Sigmoid colon (tissue), 7 donors: Measurements from ENCODE around the gene EFCAB13. TPM values are rescaled to one million over a fixed set of nuclear protein-coding genes. Genes with fewer than 3 reads are reported as not detected.
"Not testable (repeated sequence)": the region's sequence is repeated elsewhere in the genome, so short reads cannot be mapped to it uniquely, and the experiment has no call there.

Source experiments
- DNase-seq: peaks from one replicate; pipeline ENCODE4 v3.0.0-alpha.2; 2019
- H3K27ac ChIP-seq, 4 donors: fragments of 200-600 bp; sonication (generic); one replicate each; pipeline ENCODE4 v1.5.1; 2016 to 2019; ENCODE audit warnings: mild to moderate bottlenecking in 1 of 4
- H3K27me3 ChIP-seq, 3 donors: fragments of 200-600 bp; sonication (generic); one replicate each; pipeline ENCODE4 v1.5.1; 2019; ENCODE audit warnings: mild to moderate bottlenecking in 1 of 3
- H3K36me3 ChIP-seq, 4 donors: fragments of 200-600 bp; sonication (generic); one replicate each; pipeline ENCODE4 v1.5.1; 2016 to 2019
- H3K4me1 ChIP-seq, 4 donors: fragments of 200-600 bp; sonication (generic); one replicate each; pipeline ENCODE4 v1.5.1; 2017 to 2019
- H3K4me3 ChIP-seq, 4 donors: fragments of 200-600 bp; sonication (generic); one replicate each; pipeline ENCODE4 v1.5.1; 2017 to 2019; ENCODE audit warnings: mild to moderate bottlenecking in 2 of 4, moderate library complexity in 1 of 4
- H3K9me3 ChIP-seq, 4 donors: fragments of 200-600 bp in 3 of 4; sonication (generic) in 3 of 4; one replicate each; pipeline versions ENCODE4 v1.5.1 to v1.6.1; 2013 to 2019
- CTCF ChIP-seq, 4 experiments: fragments of 450-650 bp in 3 of 4; fragments of 200-600 bp in 1 of 4; IDR thresholded peaks; one replicate each; pipeline ENCODE4 v1.5.1; 2016 to 2019; ENCODE audit warnings: antibody characterized with exemption in 4 of 4, mild to moderate bottlenecking in 3 of 4, moderate library complexity in 2 of 4
- EP300 ChIP-seq, 4 donors: sonication (generic); formaldehyde crosslinking; IDR thresholded peaks; one replicate each; pipeline ENCODE4 v1.6.1; 2017; ENCODE audit warnings: antibody characterized with exemption in 4 of 4
- POLR2A ChIP-seq, 2 donors: fragments of 450-650 bp; IDR thresholded peaks; one replicate each; pipeline ENCODE4 v1.6.1; 2016; ENCODE audit warnings: antibody characterized with exemption in 2 of 2, mild to moderate bottlenecking in 2 of 2, moderate library complexity in 2 of 2
- POLR2AphosphoS5 ChIP-seq, 4 donors: sonication (generic); formaldehyde crosslinking; IDR thresholded peaks; one replicate each; pipeline ENCODE4 v1.6.1; 2017; ENCODE audit warnings: antibody characterized with exemption in 4 of 4
- WGBS, 2 donors: extraction: QIAGEN DNeasy Blood & Tissue Kit; methylation state at CpG; one replicate each; pipeline ENCODE4 v1.1.7; 2013; 5-methylcytosine and 5-hydroxymethylcytosine counted together
- intact Hi-C: fragments of 100-400 bp; cut with DNase I; formaldehyde crosslinking; loops from one replicate; pipeline ENCODE4 v1.15.1; 2023
- polyA plus RNA-seq, 3 donors: library from polyadenylated mRNA; stranded (reverse); fragments of 200-250 nt; gene quantifications; one replicate each; pipeline ENCODE4 v1.2.3, GENCODE V29; 2013
- total RNA-seq, 4 donors: library from RNA; depleted of rRNA; stranded (reverse); fragments of >200 nt; gene quantifications; one replicate each; pipeline ENCODE4 v1.1.0, GENCODE V29; 2016
- donor health status: healthy with polysubstance abuse.
- donor health status: Bipolar disorder and iron deficiency.
- donor health status: healthy.

EFCAB13 gene
- total and polyA plus RNA-seq, 7 donors, result 0.46 to 16.3 (median 8.7) TPM

GRCh38 chr17:47358652-47359051 lies 34.9 kb downstream of the EFCAB13 start:
- Histone ChIP-seq H3K9me3 (no peaks in the 10 kb centered on the region), H3K4me3 (no peak overlapping the region), H3K27me3 (no peaks in the 10 kb centered on the region), H3K27ac (no peak overlapping the region), H3K36me3 (no peaks in the 10 kb centered on the region), H3K4me1 (no peaks in the 10 kb centered on the region)
- intact Hi-C loops, result no loop called here
- 89 to 90% methylated on average over 1 of the region's 1 CpG for WGBS, 2 donors
- no peak for TF ChIP-seq POLR2A (IDR thresholded peaks at IDR 0.05)
- no peak for TF ChIP-seq POLR2AphosphoS5 (IDR thresholded peaks at IDR 0.05)
- no peak for TF ChIP-seq EP300 (IDR thresholded peaks at IDR 0.05)
- no peak for TF ChIP-seq CTCF (IDR thresholded peaks at IDR 0.05)
- DNase-seq, result no peak

- Histone ChIP-seq H3K4me1 (no peaks in the 10 kb centered on the region), H3K27me3 (no peaks in the 10 kb centered on the region), H3K27ac (no peak overlapping the region), H3K9me3 (no peaks in the 10 kb centered on the region), H3K36me3 (no peaks in the 10 kb centered on the region), H3K4me3 (no peak overlapping the region)
- DNase-seq, result no peak
- no peak for TF ChIP-seq POLR2A (IDR thresholded peaks at IDR 0.05)
- no peak for TF ChIP-seq CTCF (IDR thresholded peaks at IDR 0.05)
- TF ChIP-seq POLR2AphosphoS5 (IDR thresholded peaks at IDR 0.05), result no peak
- TF ChIP-seq EP300 (IDR thresholded peaks at IDR 0.05), result no peak
- intact Hi-C loops, result no loop called here
- 93 to 95% methylated on average over 2 of the region's 2 CpGs for WGBS, 2 donors
These were observed 39.4 kb downstream of the EFCAB13 start for GRCh38 chr17:47363171-47363570.

- no peak for DNase-seq
- no peaks in the 10 kb centered on the region for H3K4me1 ChIP-seq
- no peak overlapping the region for H3K27ac ChIP-seq
- no peak overlapping the region for H3K4me3 ChIP-seq
- H3K9me3 ChIP-seq, result no peaks in the 10 kb centered on the region
- TF ChIP-seq POLR2AphosphoS5 (IDR thresholded peaks at IDR 0.05), result no peak
- no peak for TF ChIP-seq EP300 (IDR thresholded peaks at IDR 0.05)
- TF ChIP-seq CTCF (IDR thresholded peaks at IDR 0.05), result no peak
- no peak for TF ChIP-seq POLR2A (IDR thresholded peaks at IDR 0.05)
- no peaks in the 10 kb centered on the region for H3K27me3 ChIP-seq
- intact Hi-C loops, result no loop called here
- WGBS, 2 donors, result 95 to 96% methylated on average over 10 of the region's 10 CpGs
- H3K36me3 ChIP-seq, result no peaks in the 10 kb centered on the region
These were observed 43.5 kb downstream of the EFCAB13 start for GRCh38 chr17:47367257-47367656.

GRCh38 chr17:47368262-47368661 lies 44.5 kb downstream of the EFCAB13 start:
- intact Hi-C loops, result no loop called here
- H3K4me1 ChIP-seq, result no peaks in the 10 kb centered on the region
- TF ChIP-seq EP300 (IDR thresholded peaks at IDR 0.05), result no peak
- TF ChIP-seq CTCF (IDR thresholded peaks at IDR 0.05), result no peak
- no peak for TF ChIP-seq POLR2A (IDR thresholded peaks at IDR 0.05)
- TF ChIP-seq POLR2AphosphoS5 (IDR thresholded peaks at IDR 0.05), result no peak
- H3K27ac ChIP-seq, result no peak overlapping the region
- no peak for DNase-seq
- H3K4me3 ChIP-seq, result no peak overlapping the region
- no peaks in the 10 kb centered on the region for H3K9me3 ChIP-seq
- H3K27me3 ChIP-seq, result no peaks in the 10 kb centered on the region
- no peaks in the 10 kb centered on the region for H3K36me3 ChIP-seq
- 21 to 62% methylated on average over 3 of the region's 3 CpGs for WGBS, 2 donors

- H3K36me3 ChIP-seq, result not testable (repeated sequence)
These were observed 47.1 kb downstream of the EFCAB13 start for GRCh38 chr17:47370899-47371298.

More at GRCh38 chr17:47370899-47371298, 47.1 kb downstream of the EFCAB13 start:
- intact Hi-C loops, H3K9me3 ChIP-seq, H3K27ac ChIP-seq, DNase-seq, H3K4me3 ChIP-seq, H3K4me1 ChIP-seq, H3K27me3 ChIP-seq: not testable (repeated sequence)
- 28 to 76% methylated on average over 3 of the region's 3 CpGs for WGBS, 2 donors
